Measurements from ENCODE around the gene LRP3.

DNA sequence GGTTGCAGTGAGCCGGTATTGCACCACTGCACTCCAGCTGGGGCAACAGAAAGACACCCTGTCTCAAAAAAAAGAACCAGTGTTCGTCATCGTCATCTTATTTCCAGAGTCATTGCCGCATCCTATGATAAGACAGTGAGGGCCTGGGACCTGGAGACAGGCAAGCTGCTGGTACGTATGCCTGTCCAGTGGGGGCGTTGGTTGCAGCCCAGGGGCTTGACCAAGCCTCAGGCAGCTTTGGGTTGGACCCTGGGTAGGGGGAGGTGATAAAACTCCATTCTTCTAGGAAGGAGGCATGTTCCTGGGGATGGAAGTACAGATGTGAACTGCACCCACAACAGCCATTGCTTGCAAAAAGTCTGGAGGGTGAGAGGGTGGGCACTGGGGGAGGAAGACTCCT, 46.6 kb upstream of the LRP3 start:
- TF ChIP-seq, protein P1, sequence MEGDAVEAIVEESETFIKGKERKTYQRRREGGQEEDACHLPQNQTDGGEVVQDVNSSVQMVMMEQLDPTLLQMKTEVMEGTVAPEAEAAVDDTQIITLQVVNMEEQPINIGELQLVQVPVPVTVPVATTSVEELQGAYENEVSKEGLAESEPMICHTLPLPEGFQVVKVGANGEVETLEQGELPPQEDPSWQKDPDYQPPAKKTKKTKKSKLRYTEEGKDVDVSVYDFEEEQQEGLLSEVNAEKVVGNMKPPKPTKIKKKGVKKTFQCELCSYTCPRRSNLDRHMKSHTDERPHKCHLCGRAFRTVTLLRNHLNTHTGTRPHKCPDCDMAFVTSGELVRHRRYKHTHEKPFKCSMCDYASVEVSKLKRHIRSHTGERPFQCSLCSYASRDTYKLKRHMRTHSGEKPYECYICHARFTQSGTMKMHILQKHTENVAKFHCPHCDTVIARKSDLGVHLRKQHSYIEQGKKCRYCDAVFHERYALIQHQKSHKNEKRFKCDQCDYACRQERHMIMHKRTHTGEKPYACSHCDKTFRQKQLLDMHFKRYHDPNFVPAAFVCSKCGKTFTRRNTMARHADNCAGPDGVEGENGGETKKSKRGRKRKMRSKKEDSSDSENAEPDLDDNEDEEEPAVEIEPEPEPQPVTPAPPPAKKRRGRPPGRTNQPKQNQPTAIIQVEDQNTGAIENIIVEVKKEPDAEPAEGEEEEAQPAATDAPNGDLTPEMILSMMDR (conservative IDR thresholded peaks at IDR 0.05; ENCODE audit: low read depth, low read length), result no peak
- TF ChIP-seq EZH2 (IDR thresholded peaks at IDR 0.05; ENCODE audit: borderline replicate concordance, low read depth, low read length, poor library complexity, severe bottlenecking), result no peak

All from A673 (cell line).